Large intestine (tissue), 3 donors: ENCODE results near the gene NOL4L. TPM values are rescaled to one million over a fixed set of nuclear protein-coding genes. Genes with fewer than 3 reads are reported as not detected.

Source experiments
- DNase-seq, 2 donors: peaks; one replicate each; pipeline versions ENCODE4 v3.0.0 to v3.0.0-alpha.2; 2013
- H3K27ac ChIP-seq: one replicate; pipeline ENCODE4 v1.5.1; 2013; ENCODE audit warnings: low read length
- H3K27me3 ChIP-seq: 2 replicates; pipeline ENCODE4 v1.6.1; 2013; ENCODE audit warnings: low read length; ENCODE audit not compliant: control insufficient read depth, insufficient read depth
- H3K36me3 ChIP-seq: 2 replicates; pipeline ENCODE4 v1.6.1; 2013; ENCODE audit warnings: low read length; ENCODE audit not compliant: control insufficient read depth, insufficient read depth
- H3K4me1 ChIP-seq: one replicate; pipeline ENCODE4 v1.6.1; 2013; ENCODE audit warnings: low read length; ENCODE audit not compliant: control insufficient read depth, insufficient read depth
- H3K4me3 ChIP-seq: one replicate; pipeline ENCODE4 v1.5.1; 2013; ENCODE audit warnings: low read length
- H3K9me3 ChIP-seq: one replicate; pipeline ENCODE4 v1.6.1; 2013; ENCODE audit warnings: mild to moderate bottlenecking, low read depth, low read length, moderate library complexity; ENCODE audit not compliant: control insufficient read depth
- WGBS: methylation state at CpG from one replicate; pipeline ENCODE4 v1.1.5; 2013; ENCODE audit warnings: low lambda C conversion rate; ENCODE audit not compliant: insufficient coverage; 5-methylcytosine and 5-hydroxymethylcytosine counted together
- polyA plus RNA-seq: library from polyadenylated mRNA; unstranded; fragments of 120-200 nt; gene quantifications from one replicate; pipeline ENCODE4 v1.2.1, GENCODE V29; 2013

Gene NOL4L
- polyA plus RNA-seq, 1 donor: 81.7 TPM

DNA sequence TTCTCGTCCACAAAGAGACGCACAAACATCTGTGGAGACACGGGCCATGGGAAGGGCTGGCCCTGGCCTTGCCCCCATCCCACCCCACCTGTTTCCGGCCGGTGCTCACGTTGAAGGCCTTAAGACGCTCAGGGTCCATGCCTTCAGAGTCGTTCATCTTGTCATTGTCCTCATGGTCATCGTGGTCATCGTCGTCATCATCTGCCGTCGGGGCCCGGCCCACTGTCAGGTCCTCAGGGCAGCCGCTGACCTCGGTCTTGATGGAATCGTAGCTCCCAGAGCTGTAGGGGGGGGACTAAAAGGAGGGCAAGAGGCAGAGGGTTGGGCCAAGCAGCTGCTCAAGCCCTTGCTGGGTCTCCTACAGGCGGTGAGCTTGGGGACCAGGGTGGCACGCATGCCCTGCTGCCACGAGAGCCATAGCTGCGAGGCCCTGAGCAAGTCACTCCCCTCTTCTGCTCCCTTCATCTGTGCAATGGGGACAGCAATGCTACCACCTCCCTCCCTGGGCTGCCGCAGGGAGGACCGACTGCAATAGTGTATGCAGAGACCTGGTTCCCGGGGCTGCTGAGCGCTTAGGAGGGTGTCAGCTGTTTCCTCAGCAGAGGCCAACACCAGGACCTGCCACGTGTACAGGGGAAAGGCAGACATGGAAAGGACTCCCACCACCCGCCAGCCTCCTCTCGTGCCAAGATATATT, 131.5 kb downstream of the NOL4L start:
- no peaks in the 10 kb centered on the region for H3K27me3 ChIP-seq
- WGBS: no CpG with 5 or more reads among the region's 28 CpGs
- peaks cover 81% of the 10 kb centered on the region for H3K36me3 ChIP-seq
- no peaks in the 10 kb centered on the region for H3K9me3 ChIP-seq
- DNase-seq: no peak
- no peak overlapping the region for H3K4me3 ChIP-seq
- no peak overlapping the region for H3K27ac ChIP-seq
- H3K4me1 ChIP-seq: peaks cover 12% of the 10 kb centered on the region

DNA sequence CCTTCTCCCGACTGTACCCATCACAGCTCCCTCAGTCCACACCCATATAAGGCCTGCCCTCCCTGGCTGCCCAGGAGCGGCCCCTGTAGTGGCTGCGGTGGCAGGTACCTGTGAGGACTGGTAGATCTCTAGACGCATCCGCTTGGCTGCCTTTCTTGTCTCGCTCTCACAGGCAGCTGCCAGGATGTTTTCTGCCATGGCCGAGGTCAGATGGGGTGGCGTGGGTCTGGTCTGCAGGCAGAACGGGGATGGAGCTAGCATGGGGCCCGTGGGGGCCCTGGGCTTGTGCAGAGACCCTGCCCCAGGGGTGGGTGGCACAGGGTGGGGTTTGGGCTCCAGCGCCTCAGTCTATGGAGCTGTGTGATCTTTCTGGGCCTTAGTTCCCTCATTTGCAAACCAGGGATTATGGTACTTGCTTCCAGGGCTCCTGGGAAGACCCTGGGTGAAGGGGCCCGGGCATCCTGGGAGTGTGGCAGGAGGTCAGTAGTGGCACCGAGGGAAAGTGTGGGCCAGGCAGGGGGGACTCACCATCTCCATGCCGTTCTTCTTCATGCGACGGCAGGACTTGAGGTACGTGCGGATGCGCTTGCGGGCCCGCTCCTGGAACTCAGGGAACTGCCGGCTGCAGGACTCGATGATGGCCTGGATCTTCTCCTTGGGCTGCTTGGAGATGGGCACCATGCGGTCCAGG, 132.2 kb downstream of the NOL4L start:
- DNase-seq: no peak
- Histone ChIP-seq H3K9me3 (no peaks in the 10 kb centered on the region), H3K4me3 (no peak overlapping the region), H3K27ac (no peak overlapping the region), H3K27me3 (no peaks in the 10 kb centered on the region), H3K4me1 (peaks cover 5% of the 10 kb centered on the region), H3K36me3 (peaks cover 86% of the 10 kb centered on the region)
- WGBS: 100% methylated on average over 1 of the region's 24 CpGs

DNA sequence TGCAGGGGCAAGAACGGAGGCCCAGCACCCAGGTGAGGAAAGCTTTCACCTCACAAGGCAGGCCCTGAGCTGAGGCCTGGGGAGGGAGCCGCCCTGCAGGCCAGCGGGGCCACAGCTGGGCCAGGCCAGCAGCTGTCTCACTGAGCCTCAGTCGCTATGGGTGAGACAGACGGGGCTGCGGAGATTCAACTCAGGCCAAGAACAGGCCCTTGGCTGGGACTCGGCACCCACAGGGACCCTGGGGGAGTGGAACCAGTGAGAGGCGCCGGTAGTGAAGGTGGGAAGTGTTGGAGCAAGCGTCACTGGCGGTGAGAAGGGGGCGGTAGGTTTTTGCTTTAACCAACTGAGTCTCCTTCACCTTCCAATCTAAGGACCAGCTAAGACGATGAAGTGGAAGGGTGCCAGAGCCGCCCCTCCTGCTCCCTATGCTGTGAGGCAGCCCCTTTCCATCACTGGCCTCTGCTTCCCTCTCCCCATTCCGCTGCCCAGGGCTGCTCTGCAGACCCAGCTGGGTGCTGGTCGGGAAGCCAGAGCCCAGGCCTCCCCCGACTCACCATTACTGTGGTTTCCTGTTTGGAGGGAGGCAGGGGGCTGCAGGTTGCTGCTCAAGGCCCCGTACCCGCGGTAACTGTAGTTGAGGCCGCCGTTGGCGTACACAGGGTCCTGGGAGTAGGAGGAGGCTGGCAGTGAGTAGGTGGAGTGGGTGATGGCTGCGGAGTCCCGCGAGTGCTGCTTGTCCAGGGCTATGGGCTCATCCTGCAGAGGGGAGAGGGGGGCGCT, 133.3 kb downstream of the NOL4L start:
- Histone ChIP-seq H3K4me3 (no peak overlapping the region), H3K27ac (no peak overlapping the region), H3K4me1 (peaks cover 6% of the 10 kb centered on the region), H3K9me3 (no peaks in the 10 kb centered on the region), H3K27me3 (no peaks in the 10 kb centered on the region), H3K36me3 (peaks cover 96% of the 10 kb centered on the region)
- no peak for DNase-seq
- no CpG with 5 or more reads among the region's 27 CpGs for WGBS

DNA sequence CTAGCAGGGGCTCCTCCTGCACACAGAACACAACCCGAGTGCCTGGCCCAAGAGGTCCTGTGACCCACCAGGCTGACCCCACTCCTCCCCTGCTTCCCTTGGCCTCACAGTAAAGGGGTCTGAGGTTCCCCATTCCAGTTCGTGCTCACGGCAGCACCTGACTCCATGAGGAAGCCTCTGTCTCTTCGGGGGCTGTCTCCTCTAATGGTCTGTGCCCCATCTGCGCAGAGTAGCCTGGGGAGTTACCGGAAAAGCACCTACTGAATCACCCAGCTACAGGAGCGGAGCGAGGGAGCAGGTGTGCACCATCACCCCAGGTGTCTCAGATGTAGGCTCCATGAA, 133.8 kb downstream of the NOL4L start:
- Histone ChIP-seq H3K27ac (no peak overlapping the region), H3K4me1 (peaks cover 11% of the 10 kb centered on the region), H3K9me3 (no peaks in the 10 kb centered on the region), H3K27me3 (no peaks in the 10 kb centered on the region), H3K4me3 (no peak overlapping the region), H3K36me3 (peaks cover 100% of the 10 kb centered on the region)
- WGBS: no CpG with 5 or more reads among the region's 8 CpGs
- no peak for DNase-seq

DNA sequence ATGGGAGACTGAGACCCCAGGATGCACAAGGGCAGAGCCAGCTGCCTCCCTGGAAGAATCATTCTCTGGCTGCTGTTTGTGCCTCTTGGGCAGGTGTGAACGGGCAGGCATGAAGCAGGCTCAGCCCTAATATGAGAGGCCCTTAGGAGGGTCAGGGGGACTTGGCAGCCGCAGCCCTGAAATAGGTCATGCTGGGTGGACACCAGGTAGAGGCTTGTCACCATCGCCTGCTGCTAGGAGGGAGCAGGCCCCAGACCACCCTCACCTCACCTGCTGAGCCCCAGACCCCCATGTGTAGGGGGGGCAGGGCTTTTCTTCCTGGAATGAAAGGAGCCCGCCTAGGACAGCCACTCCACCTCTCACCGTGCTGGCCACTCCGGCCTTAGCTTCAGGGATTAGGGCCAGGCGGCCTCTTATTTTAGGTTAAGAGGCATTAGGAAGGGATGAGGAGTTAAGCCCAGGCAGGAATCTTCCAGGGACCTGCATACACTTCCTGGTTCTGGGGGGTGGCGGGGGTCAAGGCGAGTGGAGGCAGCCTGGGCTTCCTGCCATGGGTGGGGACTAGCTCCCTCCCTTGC, 134.6 kb downstream of the NOL4L start:
- no CpG with 5 or more reads among the region's 9 CpGs for WGBS
- Histone ChIP-seq H3K27me3 (no peaks in the 10 kb centered on the region), H3K36me3 (peaks cover 100% of the 10 kb centered on the region), H3K4me1 (peaks cover 17% of the 10 kb centered on the region), H3K4me3 (no peak overlapping the region), H3K27ac (no peak overlapping the region), H3K9me3 (no peaks in the 10 kb centered on the region)
- no peak for DNase-seq

DNA sequence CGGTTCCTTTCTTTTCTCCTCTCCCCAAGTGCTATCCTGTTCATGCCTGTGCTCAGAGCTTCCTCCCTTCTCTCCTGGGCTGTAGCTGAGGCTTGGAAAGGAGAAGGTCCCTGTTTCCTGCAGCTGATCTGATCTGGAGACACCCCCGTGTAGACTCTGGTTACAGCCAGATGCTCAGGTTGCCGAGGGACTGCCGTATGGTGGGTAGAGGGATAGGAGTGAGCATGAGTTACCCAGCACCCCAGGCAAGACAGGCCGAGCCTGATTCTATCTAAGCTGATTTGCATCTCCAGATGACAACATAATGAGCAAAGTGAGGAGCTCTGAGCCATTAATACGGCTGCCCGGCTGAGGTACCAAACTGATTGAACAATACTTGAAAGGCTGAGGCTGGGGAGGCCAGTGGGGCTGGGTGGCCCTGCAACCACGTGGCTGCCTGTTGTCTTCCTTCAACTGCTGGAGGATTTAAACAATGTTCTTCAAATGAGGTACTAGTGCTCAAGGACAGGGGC, 135.2 kb downstream of the NOL4L start:
- DNase-seq: no peak
- peaks cover 100% of the 10 kb centered on the region for H3K36me3 ChIP-seq
- no CpG with 5 or more reads among the region's 8 CpGs for WGBS
- H3K27me3 ChIP-seq: no peaks in the 10 kb centered on the region
- H3K4me3 ChIP-seq: no peak overlapping the region
- peaks cover 18% of the 10 kb centered on the region for H3K4me1 ChIP-seq
- H3K27ac ChIP-seq: no peak overlapping the region
- no peaks in the 10 kb centered on the region for H3K9me3 ChIP-seq

DNA sequence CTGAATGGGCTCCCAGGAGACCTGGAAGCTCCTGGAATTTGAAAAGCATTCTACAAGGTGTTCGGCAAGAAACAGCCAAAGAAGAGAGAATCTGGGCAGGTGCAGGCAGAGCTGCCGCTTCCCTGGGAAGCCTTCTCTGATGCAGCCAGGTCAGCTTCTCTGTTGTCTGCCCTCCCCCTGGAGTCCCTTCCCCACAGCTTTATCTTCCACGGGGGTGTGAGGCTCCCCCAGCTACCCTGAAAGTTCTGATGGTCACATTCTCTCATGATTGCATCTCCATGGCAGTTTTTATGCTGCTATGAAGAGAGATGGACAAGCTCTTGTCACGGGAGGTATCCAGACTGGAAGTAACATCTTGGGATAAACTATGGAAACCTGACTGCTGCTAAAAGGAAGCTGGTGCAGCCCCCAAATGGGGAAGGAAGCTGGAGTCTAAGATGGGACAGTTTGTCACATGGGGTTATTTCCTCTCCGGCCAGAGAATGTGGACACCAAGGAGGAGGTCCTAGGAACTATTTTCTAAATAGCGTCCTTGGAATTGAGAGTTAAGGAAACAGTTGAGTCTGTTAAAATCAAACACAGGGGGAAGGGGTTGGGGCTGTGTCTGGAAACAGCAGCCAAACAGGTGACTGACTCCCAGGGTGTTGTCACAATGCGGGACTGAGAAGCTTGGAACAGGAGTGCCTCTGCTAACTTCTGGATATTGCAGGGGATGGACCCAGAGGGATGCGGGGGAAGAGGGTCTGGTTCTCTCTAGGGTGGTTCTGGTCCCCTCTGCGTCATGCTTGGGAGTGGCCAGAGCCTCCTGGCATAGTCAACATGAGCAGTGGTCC, 135.9 kb downstream of the NOL4L start:
- Histone ChIP-seq H3K4me3 (no peak overlapping the region), H3K4me1 (peaks cover 18% of the 10 kb centered on the region), H3K27me3 (no peaks in the 10 kb centered on the region), H3K9me3 (no peaks in the 10 kb centered on the region), H3K27ac (no peak overlapping the region), H3K36me3 (peaks cover 100% of the 10 kb centered on the region)
- DNase-seq: no peak
- no CpG with 5 or more reads among the region's 9 CpGs for WGBS

DNA sequence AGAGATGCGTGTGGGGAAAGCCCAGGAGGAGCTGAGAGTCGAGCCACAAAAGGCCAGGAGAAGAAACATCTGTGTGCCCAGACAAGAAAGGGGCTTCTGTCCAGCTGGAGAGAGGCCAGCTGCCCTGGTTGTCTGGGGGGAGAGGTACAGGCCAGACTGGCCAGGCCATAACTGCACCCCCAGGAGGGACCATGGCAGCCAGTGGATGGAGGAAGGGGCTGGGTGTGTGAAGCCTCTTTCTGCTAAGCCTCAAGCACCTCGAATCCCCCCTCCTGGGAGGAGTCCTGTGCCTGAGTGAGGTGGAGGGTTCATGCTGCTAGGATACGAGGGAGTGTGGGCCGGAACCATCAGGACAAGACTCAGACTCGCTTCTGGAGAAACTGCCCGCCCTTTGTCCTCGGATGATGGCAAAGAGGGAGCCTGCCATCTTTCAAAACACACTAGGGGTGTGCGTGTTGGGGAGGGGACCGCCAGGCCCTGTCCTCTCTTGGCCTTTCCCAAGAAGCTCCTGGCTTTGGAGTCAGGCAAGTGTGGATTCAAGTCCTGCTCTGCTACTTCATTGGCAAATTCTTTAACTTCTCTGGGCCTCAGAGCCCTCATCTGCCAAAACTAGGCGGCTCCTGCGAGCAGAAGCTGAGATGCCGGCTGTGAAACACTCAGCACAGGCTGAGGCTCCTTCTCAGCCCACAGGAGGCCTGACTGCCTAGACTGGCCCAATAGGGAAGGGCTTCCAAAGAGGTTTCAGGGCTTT, 136.7 kb downstream of the NOL4L start:
- WGBS: no CpG with 5 or more reads among the region's 13 CpGs
- no peak for DNase-seq
- Histone ChIP-seq H3K4me1 (peaks cover 18% of the 10 kb centered on the region), H3K4me3 (no peak overlapping the region), H3K27me3 (no peaks in the 10 kb centered on the region), H3K9me3 (no peaks in the 10 kb centered on the region), H3K27ac (no peak overlapping the region), H3K36me3 (peaks cover 100% of the 10 kb centered on the region)

DNA sequence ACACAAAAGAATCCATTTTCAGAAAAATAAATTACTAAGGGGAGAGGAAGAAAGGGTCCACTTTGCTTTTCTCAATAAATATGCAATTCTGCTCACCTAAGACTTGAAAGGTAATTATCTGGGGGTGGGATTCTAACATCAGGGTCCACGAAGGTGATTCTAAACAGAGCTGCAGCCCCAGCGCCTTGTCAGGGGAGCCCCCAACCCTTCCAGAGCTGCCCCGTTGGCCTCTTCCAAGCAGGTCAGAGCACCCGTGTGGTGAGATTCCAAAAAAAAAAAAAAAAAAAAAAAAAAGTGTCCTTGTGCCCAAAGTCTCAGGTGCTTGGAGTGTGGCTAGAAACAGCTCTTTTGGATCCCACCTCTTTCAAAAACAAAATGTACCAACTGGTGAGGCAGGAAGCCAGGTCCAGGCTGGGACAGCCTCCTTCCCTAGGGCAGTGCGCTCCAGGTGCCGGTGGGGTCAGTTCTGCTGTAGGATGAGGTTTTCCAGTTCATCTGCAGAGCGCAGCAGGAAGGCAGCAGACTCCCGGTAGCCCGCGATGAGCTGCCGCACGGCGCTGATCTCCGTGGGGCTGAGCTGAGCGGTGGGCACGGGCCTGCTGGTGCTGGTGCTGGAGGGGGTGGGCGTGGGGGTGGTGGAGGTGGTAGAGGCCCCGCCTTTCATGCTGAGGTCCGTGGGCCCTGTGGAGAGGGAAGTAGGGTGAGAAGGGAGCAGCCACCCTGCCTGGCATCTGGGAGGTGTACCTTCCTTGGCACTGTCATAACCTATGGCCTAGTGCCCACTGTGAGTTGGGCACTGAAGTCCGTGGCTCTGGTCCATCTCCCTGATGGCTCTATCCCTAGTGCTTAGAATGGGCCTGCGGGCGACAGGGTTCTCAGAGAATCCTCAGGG, 137.8 kb downstream of the NOL4L start:
- Histone ChIP-seq H3K27ac (no peak overlapping the region), H3K9me3 (no peaks in the 10 kb centered on the region), H3K4me1 (peaks cover 18% of the 10 kb centered on the region), H3K27me3 (no peaks in the 10 kb centered on the region), H3K36me3 (peaks cover 99% of the 10 kb centered on the region), H3K4me3 (no peak overlapping the region)
- no peak for DNase-seq
- no CpG with 5 or more reads among the region's 22 CpGs for WGBS
